Mucosa of descending colon (tissue), 3 donors: ENCODE measurements around the gene TAF3. TPM values are rescaled to one million over a fixed set of nuclear protein-coding genes. Genes with fewer than 3 reads are reported as not detected.

Source experiments
- ATAC-seq: fragments of 200-7000 bp; cut with Tn5 transposase; one replicate; pipeline ENCODE4 v1.9.1; 2020; ENCODE audit warnings: mild to moderate bottlenecking, moderate library complexity
- DNase-seq, 3 donors: peaks; one replicate each; pipeline ENCODE4 v3.0.0-alpha.2; 2020
- H3K36me3 ChIP-seq: fragments of 200-600 bp; one replicate; pipeline ENCODE4 v1.8.0; 2021; ENCODE audit warnings: low read depth, mild to moderate bottlenecking
- H3K4me1 ChIP-seq: fragments of 200-600 bp; one replicate; pipeline ENCODE4 v1.8.0; 2021; ENCODE audit warnings: low read depth, mild to moderate bottlenecking
- H3K4me3 ChIP-seq: fragments of 200-600 bp; one replicate; pipeline ENCODE4 v1.8.0; 2021; ENCODE audit warnings: mild to moderate bottlenecking
- H3K9me3 ChIP-seq: fragments of 200-600 bp; one replicate; pipeline ENCODE4 v1.8.0; 2021; ENCODE audit warnings: mild to moderate bottlenecking
- intact Hi-C, 2 donors: fragments of 100-400 bp; cut with DNase I in 1 of 2; cut with micrococcal nuclease in 1 of 2; formaldehyde crosslinking; loops; one replicate each; pipeline versions ENCODE4 v1.11.0 to v1.11.1; 2022; cut with DNase I, micrococcal nuclease
- total RNA-seq, 3 donors: library from RNA; stranded (reverse); fragmentation: NEBNext Ultra II Directional in 2 of 3; extraction: Animal tissue kit (Norgen Biotek cat#: 25700) in 2 of 3; gene quantifications; one replicate each; pipeline versions ENCODE4 v1.2.1 to v1.2.4, GENCODE V29; 2021 to 2023
- TF ChIP-seq, protein P1 (sequence below): fragments of 200-600 bp; IDR thresholded peaks from one replicate; pipeline ENCODE4 v1.8.0; 2022; ENCODE audit warnings: antibody characterized with exemption, mild to moderate bottlenecking
- donor health status: DM: no; HTN: no; CAD: no; lungs with moderate emphysema.
- donor health status: DM: no; HTN: no; CAD: no.
- donor health status: DM: no; HTN: yes; CAD: no.

Gene TAF3
- total RNA-seq, 3 donors from 2014 or later: 5.5 to 17.2 (median 6.0) TPM

DNA sequence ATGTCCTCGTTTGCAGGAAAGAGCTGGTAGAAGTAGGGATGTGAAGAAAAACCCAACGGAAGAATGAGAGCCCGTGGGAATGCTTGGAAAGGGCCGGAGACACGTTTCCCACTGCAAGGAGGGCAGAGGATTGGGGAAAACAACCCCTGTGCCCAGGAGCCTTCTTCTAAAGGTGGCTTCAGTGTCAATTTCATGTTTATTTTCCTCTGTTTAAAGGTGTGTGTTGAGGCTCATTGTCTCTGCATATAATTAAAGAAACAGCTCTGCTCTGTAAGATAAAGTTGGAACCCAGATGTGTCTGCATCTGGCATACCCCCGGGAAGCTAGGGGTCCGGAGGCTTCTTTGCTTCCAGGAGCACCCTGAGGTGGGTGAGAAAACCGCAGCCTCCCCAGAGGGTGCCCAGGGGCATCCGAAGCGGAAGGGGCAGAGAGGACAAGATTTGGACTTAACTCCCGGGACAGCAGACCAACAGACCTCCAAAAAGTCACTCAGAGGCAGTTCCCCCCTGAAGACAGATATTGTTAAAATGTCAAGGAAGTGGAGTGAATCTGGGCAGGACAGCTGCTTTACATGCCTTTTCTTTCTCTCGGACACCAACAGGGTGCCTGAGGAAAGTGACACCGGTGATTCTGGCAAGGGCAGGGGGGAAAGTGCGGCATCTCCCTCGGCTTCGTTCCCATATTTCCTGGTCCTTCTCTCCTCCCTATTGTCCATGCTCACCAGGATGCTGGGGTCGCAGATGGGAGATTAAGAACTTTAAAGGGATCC lies 227.6 kb downstream of the TAF3 start:
- intact Hi-C loops: no loop called here
- DNase-seq (no peak), ATAC-seq (no peak)
- TF ChIP-seq, protein P1, sequence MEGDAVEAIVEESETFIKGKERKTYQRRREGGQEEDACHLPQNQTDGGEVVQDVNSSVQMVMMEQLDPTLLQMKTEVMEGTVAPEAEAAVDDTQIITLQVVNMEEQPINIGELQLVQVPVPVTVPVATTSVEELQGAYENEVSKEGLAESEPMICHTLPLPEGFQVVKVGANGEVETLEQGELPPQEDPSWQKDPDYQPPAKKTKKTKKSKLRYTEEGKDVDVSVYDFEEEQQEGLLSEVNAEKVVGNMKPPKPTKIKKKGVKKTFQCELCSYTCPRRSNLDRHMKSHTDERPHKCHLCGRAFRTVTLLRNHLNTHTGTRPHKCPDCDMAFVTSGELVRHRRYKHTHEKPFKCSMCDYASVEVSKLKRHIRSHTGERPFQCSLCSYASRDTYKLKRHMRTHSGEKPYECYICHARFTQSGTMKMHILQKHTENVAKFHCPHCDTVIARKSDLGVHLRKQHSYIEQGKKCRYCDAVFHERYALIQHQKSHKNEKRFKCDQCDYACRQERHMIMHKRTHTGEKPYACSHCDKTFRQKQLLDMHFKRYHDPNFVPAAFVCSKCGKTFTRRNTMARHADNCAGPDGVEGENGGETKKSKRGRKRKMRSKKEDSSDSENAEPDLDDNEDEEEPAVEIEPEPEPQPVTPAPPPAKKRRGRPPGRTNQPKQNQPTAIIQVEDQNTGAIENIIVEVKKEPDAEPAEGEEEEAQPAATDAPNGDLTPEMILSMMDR: no peak
- no peaks in the 10 kb centered on the region for H3K36me3 ChIP-seq
- no peak overlapping the region for H3K4me3 ChIP-seq
- H3K4me1 ChIP-seq: peaks cover 26% of the 10 kb centered on the region
- H3K9me3 ChIP-seq: no peaks in the 10 kb centered on the region

DNA sequence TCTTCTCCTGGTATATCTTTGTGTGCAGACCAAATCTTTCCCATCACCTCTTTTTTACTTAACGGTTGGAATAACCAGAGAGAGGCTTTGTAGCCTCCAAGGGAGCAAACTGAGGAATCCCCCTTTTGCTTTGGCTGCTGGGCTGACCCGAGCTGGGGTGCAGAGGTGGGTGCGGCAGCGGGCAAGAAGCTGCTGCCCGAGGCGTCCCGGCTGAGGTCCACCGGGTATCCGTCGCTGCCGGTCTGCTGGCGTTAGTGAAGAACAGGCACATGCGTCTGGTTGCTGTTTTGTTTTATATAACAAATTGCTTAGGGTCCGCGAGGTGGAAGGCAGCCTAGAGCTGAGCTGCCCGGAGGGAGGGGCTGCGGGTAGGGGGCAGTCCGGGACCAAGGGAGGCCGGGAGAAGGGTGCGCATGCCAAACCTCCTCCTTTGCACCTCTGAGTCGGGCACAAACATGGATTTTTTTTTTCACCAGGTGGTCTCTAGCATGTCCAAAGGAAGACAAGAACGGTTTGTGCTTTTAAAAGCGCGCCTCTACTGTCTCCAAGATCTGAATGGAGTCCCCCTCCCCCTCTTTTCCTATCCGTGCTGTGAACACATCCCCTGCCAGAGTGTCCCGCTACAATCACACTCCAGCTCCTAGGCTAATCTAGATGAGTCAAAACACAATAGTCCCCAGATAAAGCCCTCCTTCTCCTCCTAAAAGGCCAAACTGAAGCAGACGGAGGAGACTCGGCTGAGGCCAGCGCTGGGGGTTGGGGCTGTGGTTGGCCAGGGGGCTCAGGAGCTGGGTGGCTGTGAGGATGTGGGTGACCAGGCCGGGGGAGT lies 229.4 kb downstream of the TAF3 start:
- H3K9me3 ChIP-seq: no peaks in the 10 kb centered on the region
- ATAC-seq (no peak), DNase-seq (no peak)
- TF ChIP-seq, protein P1: no peak
- intact Hi-C loops: no loop called here
- H3K36me3 ChIP-seq: no peaks in the 10 kb centered on the region
- peaks cover 38% of the 10 kb centered on the region for H3K4me1 ChIP-seq
- H3K4me3 ChIP-seq: no peak overlapping the region

DNA sequence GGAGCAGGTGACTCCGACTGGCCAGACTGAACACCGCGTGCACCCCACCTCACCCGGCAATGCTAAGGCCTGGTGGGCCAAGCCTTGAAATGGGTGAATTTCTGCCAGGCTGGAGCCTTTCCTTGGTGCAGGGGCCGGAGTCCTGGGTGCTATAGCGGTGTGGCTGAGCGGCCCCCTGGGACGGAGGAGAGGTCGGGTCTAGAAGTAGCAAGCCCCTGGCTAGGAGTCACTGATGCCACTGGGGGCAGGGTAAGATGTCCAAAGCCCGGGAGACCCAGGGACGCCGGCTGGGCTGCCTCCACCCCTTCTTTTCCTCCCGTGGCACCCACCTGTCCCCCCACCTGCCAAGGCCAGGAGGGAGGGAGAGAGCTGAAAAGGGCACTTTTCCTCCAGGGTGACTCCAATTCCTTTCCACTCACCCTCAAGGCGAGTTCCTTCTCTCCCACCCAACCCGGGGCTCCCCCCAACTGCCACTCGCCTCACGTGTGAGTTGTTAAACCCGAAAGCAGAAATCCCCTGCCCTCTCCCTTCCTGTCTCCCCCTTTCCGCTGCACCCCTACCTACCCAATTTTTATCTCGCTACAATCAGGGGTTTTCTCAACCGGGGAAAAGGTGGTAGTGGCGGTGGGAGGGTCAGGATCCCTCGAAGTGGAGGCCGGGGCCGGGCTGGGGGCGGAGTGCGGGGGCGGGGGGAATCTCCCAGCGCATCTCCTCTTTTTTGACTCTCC lies 230.1 kb downstream of the TAF3 start:
- Histone ChIP-seq H3K9me3 (no peaks in the 10 kb centered on the region), H3K4me3 (no peak overlapping the region), H3K4me1 (peaks cover 44% of the 10 kb centered on the region), H3K36me3 (no peaks in the 10 kb centered on the region)
- intact Hi-C loops: no loop called here
- TF ChIP-seq, protein P1: no peak
- ATAC-seq (no peak), DNase-seq (no peak)

DNA sequence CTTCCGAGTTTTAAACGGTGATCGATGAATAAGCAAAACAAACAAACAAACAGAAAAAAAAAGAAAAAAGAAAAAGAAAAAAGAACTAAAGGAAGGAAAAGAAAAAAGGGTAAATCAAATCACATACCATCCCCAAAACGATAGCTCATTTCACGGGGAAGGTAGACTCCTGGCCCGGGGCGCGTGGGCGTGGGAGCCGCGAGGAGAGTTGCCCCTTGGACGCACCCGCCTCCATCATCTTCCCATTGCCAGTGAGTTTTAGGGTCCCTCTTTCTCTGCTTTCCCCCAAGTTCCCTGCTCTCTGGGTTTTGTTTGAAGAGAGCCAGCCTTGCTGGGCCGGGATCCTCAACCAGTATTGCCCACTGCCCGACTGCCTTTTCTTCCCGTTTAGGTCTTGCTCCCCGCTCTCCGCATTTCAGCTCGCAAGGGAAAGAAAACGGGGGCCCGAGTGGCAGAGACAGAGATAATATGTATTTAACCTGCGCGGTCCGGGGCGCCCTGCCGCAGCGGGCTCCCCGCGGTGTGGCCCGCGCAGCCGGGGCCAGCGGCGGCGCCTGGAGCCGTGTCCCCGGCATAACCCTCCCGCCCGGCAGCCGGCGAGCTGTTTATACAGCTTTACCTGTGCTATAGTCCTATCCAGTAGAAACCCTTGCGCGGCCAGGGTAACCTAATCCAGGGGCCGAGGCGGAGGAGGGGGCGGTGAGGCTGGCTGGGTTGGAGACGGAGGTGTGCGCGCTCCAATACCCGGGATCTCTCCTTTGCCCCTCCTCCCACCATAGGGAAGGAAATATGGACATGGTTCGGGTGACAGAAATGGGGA lies 230.9 kb downstream of the TAF3 start:
- ATAC-seq (no peak), DNase-seq (no peak)
- Histone ChIP-seq H3K4me3 (no peak overlapping the region), H3K36me3 (no peaks in the 10 kb centered on the region), H3K4me1 (peaks cover 52% of the 10 kb centered on the region), H3K9me3 (no peaks in the 10 kb centered on the region)
- TF ChIP-seq, protein P1: no peak
- intact Hi-C loops: no loop called here
